Hematopoietic multipotent progenitor cell treated with erythropoietin and hydrocortisone succinate and interleukin-3 and kit ligand, for 4 days (in vitro differentiated cells): ENCODE results near the gene CNTN5.

Source experiments
- DNase-seq: peaks from one replicate; pipeline ENCODE4 v3.0.0-alpha.2; 2015

The CNTN5 gene

GRCh38 chr11:100119176-100119575, 1098.4 kb downstream of the CNTN5 start:
- DNase-seq = no peak

- no peak for DNase-seq
These were observed 1112.4 kb downstream of the CNTN5 start for GRCh38 chr11:100133114-100133513.

GRCh38 chr11:100141201-100141600, 1120.5 kb downstream of the CNTN5 start:
- peak; percentile 7 for DNase-seq

GRCh38 chr11:100151944-100152343, 1131.2 kb downstream of the CNTN5 start:
- DNase-seq = peak; percentile 29

- no peak for DNase-seq
These were observed 1132.0 kb downstream of the CNTN5 start for GRCh38 chr11:100152766-100153165.

- no peak for DNase-seq
These were observed 1142.7 kb downstream of the CNTN5 start for GRCh38 chr11:100163471-100163870.

GRCh38 chr11:100174881-100175280, 1154.1 kb downstream of the CNTN5 start:
- DNase-seq = peak; percentile 78

GRCh38 chr11:100176456-100176855, 1155.7 kb downstream of the CNTN5 start:
- DNase-seq = no peak

- no peak for DNase-seq
These were observed 1156.9 kb downstream of the CNTN5 start for GRCh38 chr11:100177651-100178050.

- no peak for DNase-seq
These were observed 1161.6 kb downstream of the CNTN5 start for GRCh38 chr11:100182350-100182749.

GRCh38 chr11:100182927-100183326, 1162.2 kb downstream of the CNTN5 start:
- no peak for DNase-seq

GRCh38 chr11:100185588-100185987, 1164.8 kb downstream of the CNTN5 start:
- no peak for DNase-seq

- DNase-seq = no peak
These were observed 1167.5 kb downstream of the CNTN5 start for GRCh38 chr11:100188137-100188783.

- no peak for DNase-seq
These were observed 1169.6 kb downstream of the CNTN5 start for GRCh38 chr11:100190395-100190794.

- DNase-seq = no peak
These were observed 1171.4 kb downstream of the CNTN5 start for GRCh38 chr11:100192181-100192580.

- DNase-seq = no peak
These were observed 1183.0 kb downstream of the CNTN5 start for GRCh38 chr11:100203789-100204188.

- DNase-seq = no peak
These were observed 1185.2 kb downstream of the CNTN5 start for GRCh38 chr11:100205926-100206325.

- no peak for DNase-seq
These were observed 1187.5 kb downstream of the CNTN5 start for GRCh38 chr11:100208207-100208606.

GRCh38 chr11:100214791-100215190, 1194.0 kb downstream of the CNTN5 start:
- no peak for DNase-seq

GRCh38 chr11:100220801-100221200, 1200.1 kb downstream of the CNTN5 start:
- DNase-seq = no peak

GRCh38 chr11:100221791-100222190, 1201.0 kb downstream of the CNTN5 start:
- no peak for DNase-seq

- no peak for DNase-seq
These were observed 1203.8 kb downstream of the CNTN5 start for GRCh38 chr11:100224541-100225034.

- no peak for DNase-seq
These were observed 1208.3 kb downstream of the CNTN5 start for GRCh38 chr11:100229086-100229485.

- DNase-seq = no peak
These were observed 1211.3 kb downstream of the CNTN5 start for GRCh38 chr11:100232006-100232405.

GRCh38 chr11:100235085-100235484, 1214.3 kb downstream of the CNTN5 start:
- DNase-seq = no peak
